ENCODE measurements around the gene MYRF.

- no peak for TF ChIP-seq ELF1 (tag; IDR thresholded peaks at IDR 0.05)
- TF ChIP-seq TBL1XR1 (IDR thresholded peaks at IDR 0.05; ENCODE audit: low read length in 2 of 2) = no peak
- TF ChIP-seq HIVEP1 (CRISPR knock-in tag; IDR thresholded peaks at IDR 0.05) = no peak
- TF ChIP-seq TEAD2 (tag; IDR thresholded peaks at IDR 0.05) = no peak
- TF ChIP-seq, protein P1, sequence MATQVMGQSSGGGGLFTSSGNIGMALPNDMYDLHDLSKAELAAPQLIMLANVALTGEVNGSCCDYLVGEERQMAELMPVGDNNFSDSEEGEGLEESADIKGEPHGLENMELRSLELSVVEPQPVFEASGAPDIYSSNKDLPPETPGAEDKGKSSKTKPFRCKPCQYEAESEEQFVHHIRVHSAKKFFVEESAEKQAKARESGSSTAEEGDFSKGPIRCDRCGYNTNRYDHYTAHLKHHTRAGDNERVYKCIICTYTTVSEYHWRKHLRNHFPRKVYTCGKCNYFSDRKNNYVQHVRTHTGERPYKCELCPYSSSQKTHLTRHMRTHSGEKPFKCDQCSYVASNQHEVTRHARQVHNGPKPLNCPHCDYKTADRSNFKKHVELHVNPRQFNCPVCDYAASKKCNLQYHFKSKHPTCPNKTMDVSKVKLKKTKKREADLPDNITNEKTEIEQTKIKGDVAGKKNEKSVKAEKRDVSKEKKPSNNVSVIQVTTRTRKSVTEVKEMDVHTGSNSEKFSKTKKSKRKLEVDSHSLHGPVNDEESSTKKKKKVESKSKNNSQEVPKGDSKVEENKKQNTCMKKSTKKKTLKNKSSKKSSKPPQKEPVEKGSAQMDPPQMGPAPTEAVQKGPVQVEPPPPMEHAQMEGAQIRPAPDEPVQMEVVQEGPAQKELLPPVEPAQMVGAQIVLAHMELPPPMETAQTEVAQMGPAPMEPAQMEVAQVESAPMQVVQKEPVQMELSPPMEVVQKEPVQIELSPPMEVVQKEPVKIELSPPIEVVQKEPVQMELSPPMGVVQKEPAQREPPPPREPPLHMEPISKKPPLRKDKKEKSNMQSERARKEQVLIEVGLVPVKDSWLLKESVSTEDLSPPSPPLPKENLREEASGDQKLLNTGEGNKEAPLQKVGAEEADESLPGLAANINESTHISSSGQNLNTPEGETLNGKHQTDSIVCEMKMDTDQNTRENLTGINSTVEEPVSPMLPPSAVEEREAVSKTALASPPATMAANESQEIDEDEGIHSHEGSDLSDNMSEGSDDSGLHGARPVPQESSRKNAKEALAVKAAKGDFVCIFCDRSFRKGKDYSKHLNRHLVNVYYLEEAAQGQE (IDR thresholded peaks at IDR 0.05; ENCODE audit: borderline replicate concordance) = no peak
- TF ChIP-seq, protein P1 (CRISPR knock-in tag; IDR thresholded peaks at IDR 0.05; ENCODE audit: low read depth) = no peak
- TF ChIP-seq PHB2 (IDR thresholded peaks at IDR 0.05; ENCODE audit: low read depth) = no peak
- TF ChIP-seq, protein P2, sequence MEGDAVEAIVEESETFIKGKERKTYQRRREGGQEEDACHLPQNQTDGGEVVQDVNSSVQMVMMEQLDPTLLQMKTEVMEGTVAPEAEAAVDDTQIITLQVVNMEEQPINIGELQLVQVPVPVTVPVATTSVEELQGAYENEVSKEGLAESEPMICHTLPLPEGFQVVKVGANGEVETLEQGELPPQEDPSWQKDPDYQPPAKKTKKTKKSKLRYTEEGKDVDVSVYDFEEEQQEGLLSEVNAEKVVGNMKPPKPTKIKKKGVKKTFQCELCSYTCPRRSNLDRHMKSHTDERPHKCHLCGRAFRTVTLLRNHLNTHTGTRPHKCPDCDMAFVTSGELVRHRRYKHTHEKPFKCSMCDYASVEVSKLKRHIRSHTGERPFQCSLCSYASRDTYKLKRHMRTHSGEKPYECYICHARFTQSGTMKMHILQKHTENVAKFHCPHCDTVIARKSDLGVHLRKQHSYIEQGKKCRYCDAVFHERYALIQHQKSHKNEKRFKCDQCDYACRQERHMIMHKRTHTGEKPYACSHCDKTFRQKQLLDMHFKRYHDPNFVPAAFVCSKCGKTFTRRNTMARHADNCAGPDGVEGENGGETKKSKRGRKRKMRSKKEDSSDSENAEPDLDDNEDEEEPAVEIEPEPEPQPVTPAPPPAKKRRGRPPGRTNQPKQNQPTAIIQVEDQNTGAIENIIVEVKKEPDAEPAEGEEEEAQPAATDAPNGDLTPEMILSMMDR (IDR thresholded peaks at IDR 0.05 in 2 of 3, conservative IDR thresholded peaks at IDR 0.05 in 1 of 3; ENCODE audit: insufficient read depth in 2 of 3, low read depth in 1 of 3, low read length in 3 of 3) = no peak
- no peak for TF ChIP-seq EGR1 (conservative IDR thresholded peaks at IDR 0.05)
- TF ChIP-seq ZNF695 (CRISPR knock-in tag; IDR thresholded peaks at IDR 0.05) = no peak
- TF ChIP-seq HLTF (IDR thresholded peaks at IDR 0.05) = no peak
- TF ChIP-seq ARNT (IDR thresholded peaks at IDR 0.05) = no peak
- peak; percentile 45 for TF ChIP-seq POLR2A (conservative IDR thresholded peaks at IDR 0.05)
- no peak for TF ChIP-seq SRSF9 (IDR thresholded peaks at IDR 0.05; ENCODE audit: borderline replicate concordance, low read depth, low read length)
These were observed 50.2 kb downstream of the MYRF start for GRCh38 chr11:61802605-61803004.

Measured in K562 (cell line).